A549 treated with ZK216348 at 1 μM for 4 hours (cell line): ENCODE data around the gene IL26. TPM values are rescaled to one million over a fixed set of nuclear protein-coding genes. Genes with fewer than 3 reads are reported as not detected.

Experiments used
- total RNA-seq: library from RNA; stranded (reverse); fragments of 200-300 nt; extraction: Qiagen RNA extraction; gene quantifications from 5 replicates; pipeline ENCODE4 v1.2.3, GENCODE V29; 2022; ENCODE audit warnings: low read depth

IL26 gene, protein sequence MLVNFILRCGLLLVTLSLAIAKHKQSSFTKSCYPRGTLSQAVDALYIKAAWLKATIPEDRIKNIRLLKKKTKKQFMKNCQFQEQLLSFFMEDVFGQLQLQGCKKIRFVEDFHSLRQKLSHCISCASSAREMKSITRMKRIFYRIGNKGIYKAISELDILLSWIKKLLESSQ
- total RNA-seq = not detected in 5 replicates

DNA sequence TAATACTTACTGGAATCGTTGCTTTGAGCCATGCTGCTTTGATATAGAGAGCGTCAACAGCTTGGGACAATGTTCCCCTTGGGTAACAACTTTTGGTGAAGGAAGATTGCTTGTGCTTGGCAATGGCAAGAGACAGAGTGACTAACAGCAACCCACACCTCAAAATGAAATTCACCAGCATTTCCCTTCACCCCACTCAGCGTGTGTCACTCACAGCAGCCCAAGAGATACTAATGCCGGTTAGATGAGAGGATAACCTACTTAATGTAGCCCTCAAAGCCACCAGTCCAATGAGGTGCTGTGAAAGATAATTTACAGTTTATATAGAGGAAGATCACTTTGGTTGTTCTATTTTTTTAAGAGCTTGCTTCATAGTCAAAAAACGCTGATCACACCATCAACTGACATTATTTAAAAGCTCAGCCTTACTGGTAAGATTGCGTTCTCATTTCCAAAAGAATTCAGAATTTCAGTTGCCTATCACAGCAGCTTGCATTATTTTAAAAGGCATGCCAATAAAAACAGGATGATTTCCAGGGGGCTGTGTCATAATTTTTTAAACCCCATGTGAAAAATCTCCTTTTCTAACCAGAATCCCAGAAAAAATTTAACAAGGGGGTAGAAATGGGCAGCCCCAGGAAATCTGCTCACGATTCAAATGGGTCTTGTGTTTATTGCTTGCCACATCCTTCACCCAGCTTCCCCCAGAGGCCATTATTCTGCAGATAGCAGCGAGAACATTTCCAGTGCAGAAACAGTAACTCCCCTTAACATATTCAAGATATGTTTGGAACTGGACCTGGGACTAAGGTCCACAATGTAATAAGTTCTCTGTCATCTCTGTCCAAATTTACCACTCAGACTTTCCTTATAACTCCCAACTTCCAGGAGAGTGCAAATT lies at the start of gene IL26:
IL26 (minus strand) TSS at position 235 of the 901 bp plus-strand sequence; CDS start at position 181, 54 bp downstream.

DNA sequence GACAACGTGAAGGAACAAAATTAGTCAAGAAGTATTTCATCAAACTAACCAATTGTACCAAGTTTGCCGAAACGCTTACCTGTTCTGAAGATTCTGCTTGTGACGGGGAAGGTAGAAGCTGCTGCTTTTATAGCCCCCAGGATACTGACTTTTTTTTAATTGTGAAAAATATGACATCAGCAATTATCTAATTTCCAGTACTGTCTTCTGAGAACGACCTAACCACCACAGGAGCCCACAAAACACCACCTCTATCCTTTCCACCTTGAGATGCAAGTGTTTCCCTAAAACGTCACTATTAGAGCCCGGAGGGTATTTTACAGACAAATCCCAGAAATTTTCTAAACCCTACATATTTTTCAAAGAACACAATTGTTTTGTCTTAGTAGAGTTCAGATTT lies 27.9 kb upstream of the IL26 start, which contains the start of gene IL22:
IL22 (minus strand) TSS at position 101 of the 400 bp plus-strand sequence. CDS start 156 bp downstream, outside the sequence.

GRCh38 chr12:68159681-68160304 lies 65.8 kb downstream of the IL26 start, which contains the start of gene IFNG:
IFNG (minus strand) TSS chr12:68159740; CDS start chr12:68159615, 125 bp downstream.

Other genes with a start within 250 kb of the IL26 start
- gene IFNG-AS1, start 236.4 kb downstream of the IL26 start, total RNA-seq = not detected in 5 replicates
- gene IFNG, start 66.1 kb downstream of the IL26 start, total RNA-seq = not detected in 5 replicates
- gene IL22, start 27.8 kb upstream of the IL26 start, total RNA-seq = not detected in 5 replicates
- 4.0 to 7.6 TPM (median 7.3 TPM) in 5 replicates for gene MDM1, start 106.6 kb upstream of the IL26 start, total RNA-seq